Stimulated activated naive CD8-positive, alpha-beta T cell treated with anti-CD3 and anti-CD28 coated beads, Interleukin-15, Interleukin-2, amounts not matched to agents 100 U/mL and 50 U/mL, for 24 hours (primary cell): ENCODE measurements around the gene GJB5.
"Not testable (repeated sequence)": the region's sequence is repeated elsewhere in the genome, so short reads cannot be mapped to it uniquely, and the experiment has no call there.

Experiments
- ATAC-seq: fragments of 150-1000 bp; cut with Tn5 transposase; one replicate; pipeline ENCODE4 v1.10.0; 2021
- DNase-seq: peaks from one replicate; pipeline ENCODE4 v3.0.0; 2021

GJB5 gene

GRCh38 chr1:34754964-34755637 is at the start of gene GJB5:
Gene GJB5 (plus strand): TSS chr1:34755047. CDS start chr1:34757331, 2,284 bp downstream.
- DNase-seq (no peak), ATAC-seq (no peak)

- no peak for ATAC-seq
- no peak for DNase-seq
Observed at GRCh38 chr1:34705077-34705476, 49.8 kb upstream of the GJB5 start.

- no peak for ATAC-seq
Observed at GRCh38 chr1:34708106-34708505, 46.7 kb upstream of the GJB5 start.

GRCh38 chr1:34709547-34709946 is 45.3 kb upstream of the GJB5 start:
- no peak for DNase-seq

More at GRCh38 chr1:34708106-34708505, 46.7 kb upstream of the GJB5 start:
- DNase-seq: no peak

GRCh38 chr1:34710812-34711211 is 44.0 kb upstream of the GJB5 start:
- DNase-seq (no peak), ATAC-seq (no peak)

More at GRCh38 chr1:34709547-34709946, 45.3 kb upstream of the GJB5 start:
- no peak for ATAC-seq

- DNase-seq (no peak), ATAC-seq (no peak)
Observed at GRCh38 chr1:34711485-34711884, 43.4 kb upstream of the GJB5 start.

- no peak for ATAC-seq
- DNase-seq: no peak
Observed at GRCh38 chr1:34712007-34712688, 42.7 kb upstream of the GJB5 start.

- no peak for DNase-seq
- no peak for ATAC-seq
Observed at GRCh38 chr1:34713443-34713842, 41.4 kb upstream of the GJB5 start.

- DNase-seq (no peak), ATAC-seq (no peak)
Observed at GRCh38 chr1:34714386-34714785, 40.5 kb upstream of the GJB5 start.

- DNase-seq (no peak), ATAC-seq (no peak)
Observed at GRCh38 chr1:34715139-34715538, 39.7 kb upstream of the GJB5 start.

- ATAC-seq: no peak
Observed at GRCh38 chr1:34721241-34721640, 33.6 kb upstream of the GJB5 start.

GRCh38 chr1:34721646-34722355 is 33.0 kb upstream of the GJB5 start:
- no peak for ATAC-seq
- no peak for DNase-seq

More at GRCh38 chr1:34721241-34721640, 33.6 kb upstream of the GJB5 start:
- DNase-seq: no peak

GRCh38 chr1:34726861-34727260 is 28.0 kb upstream of the GJB5 start:
- ATAC-seq (no peak), DNase-seq (no peak)

- ATAC-seq: no peak
Observed at GRCh38 chr1:34730485-34730884, 24.4 kb upstream of the GJB5 start.

GRCh38 chr1:34732831-34733230 is 22.0 kb upstream of the GJB5 start:
- not testable (repeated sequence) for DNase-seq, ATAC-seq

More at GRCh38 chr1:34730485-34730884, 24.4 kb upstream of the GJB5 start:
- DNase-seq: no peak

GRCh38 chr1:34736692-34737091 is 18.2 kb upstream of the GJB5 start:
- ATAC-seq (no peak), DNase-seq (no peak)

GRCh38 chr1:34737236-34737635 is 17.6 kb upstream of the GJB5 start:
- not testable (repeated sequence) for DNase-seq, ATAC-seq

- no peak for DNase-seq
- ATAC-seq: no peak
Observed at GRCh38 chr1:34739613-34740012, 15.2 kb upstream of the GJB5 start.

GRCh38 chr1:34740161-34740868 is 14.5 kb upstream of the GJB5 start:
- ATAC-seq (no peak), DNase-seq (no peak)

GRCh38 chr1:34742667-34743270 is 12.1 kb upstream of the GJB5 start:
- DNase-seq (peak; percentile 91), ATAC-seq (peak; percentile 80)

- ATAC-seq (no peak), DNase-seq (no peak)
Observed at GRCh38 chr1:34743775-34744174, 11.1 kb upstream of the GJB5 start.

- no peak for ATAC-seq
Observed at GRCh38 chr1:34744851-34745250, 10.0 kb upstream of the GJB5 start.

More at GRCh38 chr1:34744851-34745250, 10.0 kb upstream of the GJB5 start:
- DNase-seq: no peak
